GM10266 (cell line): ENCODE measurements around the gene NDUFV1.
A peak's percentile ranks its signal among the peaks of the same experiment; 100 is the strongest.
"Not testable (repeated sequence)": the region's sequence is repeated elsewhere in the genome, so short reads cannot be mapped to it uniquely, and the experiment has no call there.

Source experiments
- DNase-seq: peaks from one replicate; pipeline ENCODE4 v3.0.0; 2012; ENCODE audit errors: extremely low spot score
- CTCF ChIP-seq: IDR thresholded peaks from 2 replicates; pipeline ENCODE4 v1.5.1; 2012; ENCODE audit warnings: mild to moderate bottlenecking, low read depth; ENCODE audit not compliant: control insufficient read depth, insufficient read depth; ENCODE audit errors: missing control alignments

NDUFV1 gene

GRCh38 chr11:67614730-67615714 lies 8.3 kb downstream of the NDUFV1 start:
- TF ChIP-seq CTCF, result peak; percentile 56
- peak; percentile 72 for DNase-seq

- no peak for DNase-seq
- TF ChIP-seq CTCF, result no peak
Observed at GRCh38 chr11:67615728-67616430, 9.1 kb downstream of the NDUFV1 start.

GRCh38 chr11:67616431-67617242 lies 9.9 kb downstream of the NDUFV1 start:
- TF ChIP-seq CTCF, result no peak
- DNase-seq, result no peak

- no peak for TF ChIP-seq CTCF
- DNase-seq, result no peak
Observed at GRCh38 chr11:67617243-67617953, 10.7 kb downstream of the NDUFV1 start.

- not testable (repeated sequence) for DNase-seq
Observed at GRCh38 chr11:67618901-67619659, 12.3 kb downstream of the NDUFV1 start.

- DNase-seq, result not testable (repeated sequence)
Observed at GRCh38 chr11:67619683-67620618, 13.2 kb downstream of the NDUFV1 start.

- not testable (repeated sequence) for DNase-seq
Observed at GRCh38 chr11:67620621-67621020, 13.9 kb downstream of the NDUFV1 start.

- not testable (repeated sequence) for DNase-seq
Observed at GRCh38 chr11:67621928-67622327, 15.2 kb downstream of the NDUFV1 start.

- DNase-seq, result not testable (repeated sequence)
Observed at GRCh38 chr11:67622905-67623304, 16.2 kb downstream of the NDUFV1 start.

GRCh38 chr11:67623795-67624194 lies 17.1 kb downstream of the NDUFV1 start:
- not testable (repeated sequence) for DNase-seq

- not testable (repeated sequence) for DNase-seq
Observed at GRCh38 chr11:67626131-67626833, 19.5 kb downstream of the NDUFV1 start.
